HG02678 (cell line): ENCODE measurements around the gene LSG1.
A peak's percentile ranks its signal among the peaks of the same experiment; 100 is the strongest.

Experiments used
- ATAC-seq: cut with Tn5 transposase; IDR thresholded peaks from one replicate; pipeline ENCODE4 v1.9.1; 2021; ENCODE audit warnings: mild to moderate bottlenecking, moderate library complexity; ENCODE audit not compliant: unreplicated experiment

The LSG1 gene

DNA sequence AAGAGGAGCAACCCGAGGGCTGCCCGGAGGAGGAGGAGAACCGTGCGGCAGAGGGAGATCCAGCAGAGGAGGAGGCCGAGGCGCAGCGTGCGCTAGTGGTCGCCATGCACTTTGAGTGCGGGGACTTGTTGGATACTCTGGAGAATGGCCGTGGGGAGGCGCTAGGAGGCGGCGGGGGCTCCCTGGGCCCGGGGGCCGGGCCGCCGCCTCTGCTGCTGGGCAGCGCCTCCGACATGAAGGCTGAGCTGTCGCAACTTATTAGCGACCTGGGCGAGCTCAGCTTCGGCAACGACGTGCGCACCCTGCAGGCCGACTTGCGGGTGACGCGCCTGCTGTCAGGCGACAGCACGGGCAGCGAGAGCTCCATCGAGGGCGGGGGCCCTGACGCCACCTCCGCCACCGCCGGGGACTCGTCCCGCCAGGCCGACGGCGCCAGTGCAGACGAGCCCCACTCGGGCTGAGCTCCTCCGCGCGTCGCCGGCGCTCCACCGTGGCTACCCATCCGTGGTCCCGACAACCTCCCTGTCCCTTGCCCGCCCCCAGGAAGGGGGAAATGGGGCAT lies 15.7 kb upstream of the LSG1 start:
- ATAC-seq, result peak; percentile 29

DNA sequence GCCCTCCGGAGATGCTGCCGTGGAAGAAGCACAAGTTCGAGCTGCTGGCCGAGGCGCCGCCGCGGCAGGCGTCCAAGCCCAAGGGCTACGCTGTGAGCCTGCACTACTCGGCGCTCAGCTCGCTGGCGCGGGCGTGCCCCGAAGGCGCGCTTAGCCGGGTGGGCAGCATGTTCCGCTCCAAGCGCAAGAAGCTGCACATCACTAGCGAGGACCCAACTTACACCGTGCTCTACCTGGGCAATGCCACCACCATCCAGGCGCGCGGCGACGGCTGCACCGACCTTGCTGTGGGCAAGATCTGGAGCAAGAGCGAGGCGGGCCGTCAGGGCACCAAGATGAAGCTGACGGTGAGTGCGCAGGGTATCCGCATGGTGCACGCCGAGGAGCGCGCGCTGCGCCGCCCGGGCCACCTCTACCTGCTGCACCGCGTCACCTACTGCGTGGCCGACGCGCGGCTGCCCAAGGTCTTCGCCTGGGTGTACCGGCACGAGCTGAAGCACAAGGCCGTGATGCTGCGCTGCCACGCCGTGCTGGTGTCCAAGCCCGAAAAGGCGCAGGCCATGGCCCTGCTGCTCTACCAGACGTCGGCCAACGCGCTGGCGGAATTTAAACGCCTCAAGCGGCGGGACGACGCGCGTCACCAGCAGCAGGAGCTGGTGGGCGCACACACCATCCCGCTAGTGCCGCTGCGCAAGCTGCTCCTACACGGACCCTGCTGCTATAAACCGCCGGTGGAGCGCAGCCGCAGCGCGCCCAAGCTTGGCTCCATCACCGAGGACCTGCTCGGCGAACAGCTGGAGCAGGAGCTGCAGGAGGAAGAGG lies 15.0 kb upstream of the LSG1 start:
- ATAC-seq, result peak; percentile 0

- ATAC-seq, result no peak
Observed at GRCh38 chr3:194686414-194686815, 14.4 kb upstream of the LSG1 start.

DNA sequence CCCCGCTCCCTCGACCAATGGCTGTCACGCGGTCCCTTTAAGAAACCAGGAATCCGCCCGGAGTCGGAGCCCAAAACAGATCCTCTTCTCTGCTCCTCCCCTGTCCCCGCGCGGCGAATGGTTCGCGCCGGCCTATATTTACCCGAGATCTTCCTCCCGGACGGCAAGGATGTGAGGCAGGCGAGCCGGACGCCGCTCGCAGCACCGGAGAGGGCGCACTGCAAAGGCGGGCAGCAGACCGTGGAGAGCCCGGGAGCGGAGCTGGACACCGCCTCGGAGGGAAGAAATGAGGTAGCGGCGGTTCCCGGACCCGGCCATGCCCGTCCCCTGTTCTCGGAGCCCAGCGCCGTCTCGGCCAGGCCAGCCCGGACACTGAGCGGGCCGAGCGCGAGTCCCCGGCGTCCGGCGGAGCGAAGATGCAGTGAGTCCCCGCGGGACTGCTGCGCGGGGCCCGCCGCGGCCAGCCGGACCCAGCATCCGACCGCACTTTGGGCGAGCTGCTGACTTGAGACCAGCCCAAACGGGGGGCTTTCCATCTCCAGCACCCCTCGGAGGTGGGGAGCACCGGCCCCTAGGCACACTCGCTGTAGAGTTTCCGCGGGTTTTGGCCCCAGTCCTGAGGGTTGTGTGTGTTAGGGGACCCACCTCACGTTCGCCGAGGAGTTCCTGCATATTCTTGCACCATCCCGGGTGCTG lies 13.9 kb upstream of the LSG1 start, which contains the start of gene FAM43A:
FAM43A (plus strand) TSS at position 166 of the 696 bp plus-strand sequence. CDS start 944 bp downstream, outside the sequence.
- peak; percentile 40 for ATAC-seq

DNA sequence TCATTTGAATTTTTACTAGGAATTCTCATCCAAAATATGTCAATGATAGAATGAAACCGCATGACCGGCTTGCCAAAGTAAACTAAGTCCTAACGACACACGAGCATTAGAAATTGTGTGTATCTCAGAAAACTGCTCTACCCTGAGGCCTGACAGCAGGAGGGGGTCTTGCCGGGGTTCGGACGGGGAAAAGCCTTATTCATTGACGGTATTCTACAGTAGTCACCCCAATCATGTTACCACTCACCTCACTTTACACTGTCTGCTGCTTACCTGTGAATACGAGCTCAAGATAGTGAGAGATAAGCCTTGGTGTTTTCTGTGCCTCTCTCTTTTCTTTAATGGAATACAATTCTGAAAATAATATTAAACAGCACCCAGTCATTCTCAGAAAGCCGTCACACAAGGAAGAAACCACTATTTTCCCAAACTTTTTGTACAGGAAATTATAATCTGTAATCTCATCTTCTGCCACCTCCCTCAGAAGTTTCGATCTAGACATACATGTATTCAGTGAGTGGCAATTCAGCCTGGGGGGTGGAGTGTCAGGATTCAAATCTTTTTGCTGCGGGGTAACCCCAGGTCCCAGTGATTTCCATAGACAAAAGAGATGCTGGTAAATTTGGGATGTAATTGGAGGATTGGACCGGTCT lies 13.2 kb upstream of the LSG1 start:
- peak; percentile 11 for ATAC-seq

DNA sequence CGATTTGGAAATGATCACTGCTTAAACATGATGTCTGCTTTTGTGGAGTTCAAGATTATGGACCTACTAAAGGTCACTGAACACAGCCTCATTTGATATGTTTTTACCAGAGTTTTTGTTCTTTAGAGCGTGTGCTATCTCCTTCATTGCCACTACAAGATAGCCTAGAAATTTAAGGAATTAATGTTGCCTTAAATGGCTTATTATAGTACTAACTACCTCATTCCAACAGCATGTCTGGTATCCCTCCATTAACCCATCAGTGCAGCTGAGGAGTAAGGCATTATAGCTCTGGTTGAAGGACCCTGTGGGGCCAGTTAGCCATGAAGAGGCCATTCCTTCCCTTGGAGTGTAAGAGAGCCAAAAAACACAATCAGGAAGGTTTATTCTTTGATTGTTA lies 11.4 kb upstream of the LSG1 start:
- no peak for ATAC-seq

- ATAC-seq, result peak; percentile 44
Observed at GRCh38 chr3:194682694-194683310, 10.8 kb upstream of the LSG1 start.

DNA sequence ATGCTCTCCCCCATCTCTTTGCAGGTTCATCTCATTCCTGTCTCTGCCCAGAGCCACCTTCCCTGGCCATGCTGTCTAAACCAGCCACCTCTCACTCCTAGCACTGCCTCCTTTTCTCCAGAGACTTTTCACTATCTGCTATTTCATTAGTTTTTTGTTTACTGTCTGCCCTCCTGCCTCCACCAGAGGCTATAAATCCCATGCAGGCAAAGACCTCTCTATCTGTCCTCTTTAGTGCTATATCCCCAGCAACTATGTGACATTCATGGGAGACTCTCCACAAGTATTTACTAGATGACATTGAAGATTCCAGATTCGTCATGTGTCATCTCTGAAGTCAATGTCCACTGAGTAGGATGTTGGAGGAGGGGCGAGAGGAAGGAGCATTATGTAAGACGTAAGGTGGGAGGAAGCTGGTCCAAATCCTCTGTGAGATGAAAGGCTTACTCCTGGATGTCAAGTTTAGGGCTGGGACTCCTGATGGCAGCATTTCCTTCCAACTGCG lies 10.2 kb upstream of the LSG1 start:
- no peak for ATAC-seq

- ATAC-seq, result no peak
Observed at GRCh38 chr3:194680888-194681615, 9.1 kb upstream of the LSG1 start.

GRCh38 chr3:194676471-194676870 lies 4.5 kb upstream of the LSG1 start:
- no peak for ATAC-seq

GRCh38 chr3:194675680-194676079 lies 3.7 kb upstream of the LSG1 start:
- ATAC-seq, result no peak

DNA sequence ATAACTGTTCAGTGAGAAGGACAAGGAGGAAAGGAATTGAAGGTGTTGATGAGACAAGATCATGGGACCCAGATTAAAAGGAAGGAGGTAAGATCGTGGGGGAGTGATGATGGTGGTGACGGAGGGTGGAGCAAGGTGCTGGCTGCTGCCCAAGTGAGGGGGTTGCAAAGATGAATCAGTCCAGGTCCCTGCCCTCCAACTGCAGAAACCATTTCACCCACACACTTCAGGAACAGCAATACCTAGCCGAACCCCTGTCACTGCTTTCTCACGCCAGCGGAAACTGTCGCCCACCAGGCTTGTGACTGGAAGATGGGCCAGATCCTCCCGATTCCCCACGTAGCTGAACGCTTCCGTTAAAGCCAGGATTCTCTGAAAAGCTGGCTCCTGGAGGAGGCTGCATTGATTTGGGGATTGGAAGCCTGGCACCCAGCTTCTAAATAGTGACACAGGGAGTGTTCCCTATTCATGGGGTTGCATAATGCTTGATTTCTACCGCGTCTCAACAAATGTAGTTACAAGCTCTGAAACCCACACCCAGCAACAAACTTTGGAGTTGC lies 3.2 kb upstream of the LSG1 start:
- ATAC-seq, result no peak

- ATAC-seq, result no peak
Observed at GRCh38 chr3:194673761-194674160, 1.8 kb upstream of the LSG1 start.

GRCh38 chr3:194672876-194673275 lies 885 bp upstream of the LSG1 start:
- ATAC-seq, result no peak

DNA sequence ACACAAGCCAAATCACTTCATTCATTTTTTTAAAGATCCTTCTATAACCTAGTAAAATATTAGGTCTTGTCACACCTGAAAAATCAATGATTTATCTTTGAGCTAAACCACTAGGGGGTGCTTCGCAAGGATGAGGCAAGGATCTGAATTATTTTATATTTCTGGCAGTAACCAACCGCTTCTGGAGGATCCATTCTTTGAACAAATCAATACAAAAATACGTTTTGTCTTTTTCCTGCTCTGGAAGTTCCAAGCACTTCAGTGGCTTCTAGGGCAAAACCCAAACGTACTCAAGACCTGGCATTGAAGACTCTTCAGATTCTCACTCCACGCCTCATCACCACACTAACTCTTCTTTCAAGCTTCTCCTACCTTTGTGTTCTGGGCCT lies 486 bp downstream of the LSG1 start:
- ATAC-seq, result peak; percentile 19

- no peak for ATAC-seq
Observed at GRCh38 chr3:194667363-194667762, 4.6 kb downstream of the LSG1 start.

DNA sequence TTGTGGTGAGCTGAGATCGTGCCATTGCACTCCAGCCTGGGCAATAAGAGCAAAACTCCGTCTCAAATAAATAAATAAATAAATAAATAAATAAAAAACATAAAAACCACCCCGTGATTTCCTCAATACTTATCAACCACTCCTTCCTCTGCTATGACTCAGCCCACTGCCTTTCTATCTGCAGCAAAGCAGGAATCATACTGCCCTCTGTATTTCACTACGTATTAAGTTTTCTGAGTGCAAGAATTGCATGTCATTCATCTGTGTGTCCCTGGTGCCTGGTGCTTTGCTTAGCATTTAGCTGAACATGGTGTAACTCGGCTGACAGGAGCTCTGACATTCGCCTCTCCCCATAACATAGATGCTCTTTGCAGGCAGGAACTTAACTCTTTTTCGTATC lies 7.1 kb downstream of the LSG1 start:
- ATAC-seq, result no peak

- no peak for ATAC-seq
Observed at GRCh38 chr3:194661946-194662345, 10.0 kb downstream of the LSG1 start.

DNA sequence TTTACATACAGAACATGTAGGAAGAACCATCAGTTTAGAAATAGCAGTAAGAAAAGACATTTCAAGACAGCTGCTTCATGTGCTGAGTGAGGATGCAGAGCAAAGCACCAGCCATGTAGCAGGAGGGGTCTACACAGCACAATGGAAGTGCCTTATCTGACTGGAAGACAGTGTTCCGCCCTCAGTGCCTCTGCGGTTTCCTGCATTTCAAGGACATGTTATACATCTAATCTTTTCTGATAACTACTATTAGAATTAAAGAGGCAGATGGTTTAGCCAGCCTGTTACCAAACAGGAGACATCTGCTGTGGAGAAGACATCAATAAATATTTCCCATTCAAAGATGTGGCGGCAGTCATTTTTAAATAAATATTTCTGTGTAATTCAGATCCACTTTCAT lies 10.6 kb downstream of the LSG1 start:
- ATAC-seq, result no peak

GRCh38 chr3:194659778-194660177 lies 12.2 kb downstream of the LSG1 start:
- ATAC-seq, result no peak
